GM18909 (cell line): Measurements from ENCODE around the gene MRPL55.

Source experiments
- ATAC-seq: cut with Tn5 transposase; IDR thresholded peaks from one replicate; pipeline ENCODE4 v1.9.1; 2021; ENCODE audit warnings: mild to moderate bottlenecking; ENCODE audit not compliant: unreplicated experiment, poor library complexity

Gene MRPL55

DNA sequence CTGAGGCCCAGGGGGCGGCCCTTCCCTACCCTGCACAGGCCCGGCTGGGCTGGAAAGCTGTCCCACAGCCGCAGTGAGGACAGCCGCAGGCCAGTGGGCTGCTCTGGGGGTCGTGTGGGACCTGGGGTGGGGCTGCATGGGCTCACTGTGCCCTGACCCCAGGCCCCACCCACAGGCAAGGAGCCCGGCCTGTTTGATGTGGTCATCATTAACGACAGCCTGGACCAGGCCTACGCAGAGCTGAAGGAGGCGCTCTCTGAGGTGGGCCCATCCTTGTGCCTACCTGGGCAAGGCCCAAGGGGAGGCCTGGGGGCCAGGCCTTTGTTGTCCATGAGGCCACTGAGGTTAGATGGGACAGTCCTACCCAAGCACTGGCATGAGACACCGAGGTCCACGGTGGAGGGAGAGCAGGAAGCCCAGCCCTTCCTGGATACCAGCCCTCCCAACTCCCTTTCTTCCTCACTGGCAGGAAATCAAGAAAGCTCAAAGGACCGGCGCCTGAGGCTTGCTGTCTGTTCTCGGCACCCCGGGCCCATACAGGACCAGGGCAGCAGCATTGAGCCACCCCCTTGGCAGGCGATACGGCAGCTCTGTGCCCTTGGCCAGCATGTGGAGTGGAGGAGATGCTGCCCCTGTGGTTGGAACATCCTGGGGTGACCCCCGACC lies 39.2 kb upstream of the MRPL55 start:
- no peak for ATAC-seq

GRCh38 chr1:228147768-228148167 lies 38.7 kb upstream of the MRPL55 start:
- ATAC-seq: no peak

DNA sequence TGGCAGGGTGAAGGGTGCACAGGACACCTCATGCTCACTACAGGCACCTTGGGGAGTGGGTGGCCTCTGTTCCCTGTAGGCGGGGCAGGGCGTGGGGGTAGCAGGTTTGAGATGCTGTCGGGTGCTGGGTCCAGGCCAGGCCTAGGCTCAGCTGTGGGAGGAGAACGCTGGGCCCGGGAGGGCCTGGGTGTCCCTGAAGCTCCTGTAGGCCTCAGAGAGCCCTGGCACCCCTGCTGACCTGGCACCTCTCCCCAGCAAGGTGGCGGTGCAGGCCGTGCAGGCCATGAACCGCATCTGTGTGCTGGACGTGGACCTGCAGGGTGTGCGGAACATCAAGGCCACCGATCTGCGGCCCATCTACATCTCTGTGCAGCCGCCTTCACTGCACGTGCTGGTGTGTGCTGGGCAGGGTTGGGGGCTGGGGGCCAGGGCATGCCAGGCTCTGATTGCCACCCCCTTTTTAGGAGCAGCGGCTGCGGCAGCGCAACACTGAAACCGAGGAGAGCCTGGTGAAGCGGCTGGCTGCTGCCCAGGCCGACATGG lies 38.1 kb upstream of the MRPL55 start:
- no peak for ATAC-seq

- ATAC-seq: no peak
These were observed 37.5 kb upstream of the MRPL55 start for GRCh38 chr1:228146417-228147150.

GRCh38 chr1:228145463-228146416 lies 36.6 kb upstream of the MRPL55 start:
- ATAC-seq: no peak

- no peak for ATAC-seq
These were observed 35.9 kb upstream of the MRPL55 start for GRCh38 chr1:228144993-228145343.

DNA sequence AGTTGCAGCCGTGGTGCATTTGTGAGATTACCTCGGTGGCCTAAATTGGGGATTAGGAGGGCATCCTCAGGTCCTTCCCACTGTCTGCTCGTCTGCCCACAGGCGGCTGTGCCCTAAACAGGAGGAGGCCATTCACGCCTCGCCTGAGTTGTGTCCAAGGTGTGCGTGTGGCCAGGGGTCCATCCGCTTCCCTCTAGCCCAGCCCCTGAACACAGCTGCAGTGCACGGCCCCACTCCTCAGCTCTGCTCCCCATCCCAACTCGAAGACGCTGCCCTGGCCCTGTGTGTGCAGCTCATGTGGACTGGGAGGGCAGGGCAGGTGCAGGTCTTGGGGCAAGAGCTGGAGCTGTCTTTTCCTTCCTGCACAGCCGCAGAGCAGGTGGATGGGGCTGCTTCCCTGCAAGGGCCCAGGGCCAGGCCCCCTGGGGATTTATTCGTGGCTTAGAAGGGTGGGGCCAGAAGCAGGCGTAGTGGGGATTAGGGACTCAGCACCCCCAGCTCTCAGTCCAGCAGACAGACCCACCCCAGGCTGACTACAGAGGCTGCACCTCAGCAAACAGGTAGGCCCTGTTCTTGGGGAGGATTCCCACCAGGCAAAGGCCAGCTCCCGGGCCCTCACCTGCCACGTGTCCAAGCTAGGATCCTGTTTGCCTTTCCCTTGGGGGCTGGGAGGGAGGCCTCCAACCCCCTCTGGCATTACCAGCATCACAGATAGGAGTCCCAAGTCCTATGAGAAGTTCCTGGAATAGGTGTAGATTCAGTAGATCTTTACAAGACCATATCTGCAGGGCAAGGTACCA lies 35.3 kb upstream of the MRPL55 start:
- no peak for ATAC-seq

- no peak for ATAC-seq
These were observed 34.5 kb upstream of the MRPL55 start for GRCh38 chr1:228143480-228144192.

GRCh38 chr1:228142701-228143136 lies 33.6 kb upstream of the MRPL55 start:
- no peak for ATAC-seq

DNA sequence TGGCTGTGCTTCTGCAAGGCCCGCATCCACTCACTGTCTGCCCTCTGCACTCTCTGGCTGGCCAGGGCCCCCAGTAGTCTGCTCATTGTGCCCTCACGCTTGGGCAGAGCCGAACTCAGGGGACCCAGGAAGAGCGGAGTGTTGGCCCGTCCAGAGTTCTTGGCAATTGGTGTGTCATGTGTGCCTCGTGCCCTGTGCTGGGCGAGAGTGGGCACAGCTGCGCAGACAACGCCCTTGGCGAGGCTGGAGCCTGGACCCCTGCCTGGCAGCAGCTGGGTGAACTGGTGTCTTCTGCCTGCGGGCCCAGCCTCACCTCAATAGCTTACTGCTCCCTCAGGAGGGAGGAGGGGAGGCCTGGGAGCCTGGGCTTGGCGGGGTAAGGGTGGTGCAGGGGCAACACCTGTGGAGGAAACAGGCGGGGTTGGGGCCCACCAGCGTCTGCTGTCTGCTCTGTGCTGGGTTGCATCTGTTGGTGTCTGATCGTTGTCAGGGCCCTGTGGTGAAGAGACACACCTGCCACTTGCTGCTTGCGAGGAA lies 33.1 kb upstream of the MRPL55 start:
- no peak for ATAC-seq

- no peak for ATAC-seq
These were observed 32.3 kb upstream of the MRPL55 start for GRCh38 chr1:228141226-228142044.

GRCh38 chr1:228140724-228141225 lies 31.7 kb upstream of the MRPL55 start:
- ATAC-seq: no peak

DNA sequence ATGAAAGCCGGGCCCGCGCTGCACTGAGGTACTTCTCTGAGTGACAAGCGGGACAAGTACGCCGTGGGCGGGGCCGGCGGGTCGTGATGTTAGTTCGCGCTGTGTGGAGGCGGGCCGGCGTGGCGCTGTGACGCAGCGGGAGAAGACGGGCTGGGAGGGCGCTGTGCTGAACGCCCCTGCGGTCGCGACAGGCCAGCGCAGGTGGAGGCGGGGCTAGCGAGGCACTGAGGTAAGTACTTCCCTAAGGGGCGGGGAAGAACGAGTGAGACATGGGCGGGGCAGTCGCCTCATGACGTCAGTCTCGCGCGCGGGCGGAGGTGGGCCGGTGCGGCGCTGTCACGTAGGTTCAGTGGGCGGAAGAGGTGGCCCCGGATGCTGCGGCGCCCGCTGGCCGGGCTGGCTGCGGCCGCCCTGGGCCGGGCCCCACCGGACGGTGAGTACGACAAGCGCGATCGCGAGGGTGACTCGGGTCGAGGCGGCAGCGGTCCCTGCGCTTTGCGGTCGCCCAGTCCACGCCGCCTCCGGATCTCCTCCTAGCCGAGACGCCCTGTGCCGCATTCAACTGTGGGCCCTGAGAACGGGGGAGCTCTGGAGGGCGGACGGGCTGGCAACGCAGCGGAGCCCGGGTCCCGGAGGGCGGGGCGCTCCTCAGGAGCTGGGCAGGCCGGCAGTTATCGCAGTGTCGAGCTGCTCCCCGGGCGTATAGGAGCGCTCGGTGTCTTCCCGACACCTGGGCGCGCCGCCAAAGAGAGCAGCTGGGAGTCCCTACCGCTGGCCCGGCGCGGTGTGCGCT lies 31.0 kb upstream of the MRPL55 start, which contains the start of gene GUK1:
TSS of gene GUK1 (plus strand) at position 349 of the 793 bp plus-strand sequence. CDS start at position 373, 24 bp downstream.
- peak; percentile 93 for ATAC-seq

GRCh38 chr1:228139406-228139930 lies 30.4 kb upstream of the MRPL55 start:
- ATAC-seq: no peak

- ATAC-seq: no peak
These were observed 27.8 kb upstream of the MRPL55 start for GRCh38 chr1:228136901-228137300.

DNA sequence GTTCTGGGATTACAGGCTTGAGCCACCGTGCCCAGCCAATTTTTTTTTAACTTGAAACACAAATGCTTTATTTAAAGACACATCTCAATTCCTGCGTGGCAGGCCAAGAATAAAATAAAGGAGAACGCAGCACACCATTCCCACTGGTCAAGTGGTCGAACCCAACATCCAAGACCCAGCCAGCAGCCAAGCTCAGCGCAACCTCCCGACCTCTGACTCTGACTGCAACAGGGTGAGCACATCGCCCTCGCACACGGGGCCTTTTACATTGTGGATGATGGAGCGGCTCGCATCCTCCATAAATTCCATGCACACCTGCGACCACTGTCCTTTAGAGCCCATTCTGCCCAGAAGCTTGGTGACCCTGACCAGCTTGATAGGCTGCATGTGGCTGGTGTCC lies 25.5 kb upstream of the MRPL55 start:
- no peak for ATAC-seq

DNA sequence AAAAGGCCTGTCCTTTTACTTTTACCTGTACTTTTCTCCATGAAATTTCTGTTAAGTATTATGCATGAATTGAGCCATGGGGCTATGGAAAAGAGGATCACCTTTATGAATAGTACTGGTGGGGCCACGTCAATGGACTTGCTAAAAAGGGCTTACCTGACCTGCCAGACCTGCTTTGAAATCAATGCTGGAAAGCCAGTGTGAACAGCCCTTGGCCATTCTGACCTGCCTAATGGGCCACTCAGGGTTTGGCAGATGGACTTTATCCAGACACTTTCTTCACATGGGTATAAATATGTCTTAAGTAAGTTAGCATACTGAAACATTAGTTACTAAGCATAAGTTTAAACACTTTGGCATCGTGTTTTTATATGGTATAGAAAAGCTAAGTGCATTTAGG lies 22.7 kb upstream of the MRPL55 start:
- no peak for ATAC-seq
